GM18951 (cell line): ENCODE measurements around the gene FMNL2.

ENCODE experiments used
- POLR2A ChIP-seq: IDR thresholded peaks from 4 replicates; pipeline ENCODE4 v1.6.1; 2011; ENCODE audit warnings: mild to moderate bottlenecking; ENCODE audit not compliant: insufficient read length, insufficient read depth; ENCODE audit errors: extremely low read depth
- in situ Hi-C: fragments of 300-500 bp; cut with MboI; formaldehyde crosslinking; loops from one replicate; pipeline ENCODE4 v1.12.0; 2022; ENCODE audit warnings: low sequenced_read_pairs, mixed read lengths, inconsistent platforms; ENCODE audit not compliant: unreplicated experiment

The FMNL2 gene

DNA sequence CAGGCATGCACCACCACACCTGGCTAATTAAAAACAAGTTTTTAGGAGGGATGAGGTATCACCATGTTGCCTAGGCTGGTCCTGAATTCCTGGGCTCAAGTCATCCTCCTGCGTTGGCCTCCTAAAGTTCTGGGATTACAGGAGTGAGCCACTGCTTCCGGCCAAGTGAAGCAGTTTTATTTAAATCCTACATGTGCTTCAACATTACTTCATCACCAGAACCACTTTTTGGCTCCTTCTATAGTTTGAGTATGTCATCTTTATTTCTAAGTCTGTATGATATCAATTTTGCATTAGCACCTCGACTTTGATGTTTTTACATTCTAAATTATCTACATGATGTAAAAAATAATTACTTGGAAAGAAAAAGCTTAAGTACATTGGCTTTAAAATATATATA, 144.3 kb downstream of the FMNL2 start:
- no peak for TF ChIP-seq POLR2A
- in situ Hi-C loops: no loop called here

- TF ChIP-seq POLR2A: no peak
- in situ Hi-C loops: no loop called here
Observed at GRCh38 chr2:152480821-152481399, 145.9 kb downstream of the FMNL2 start.

DNA sequence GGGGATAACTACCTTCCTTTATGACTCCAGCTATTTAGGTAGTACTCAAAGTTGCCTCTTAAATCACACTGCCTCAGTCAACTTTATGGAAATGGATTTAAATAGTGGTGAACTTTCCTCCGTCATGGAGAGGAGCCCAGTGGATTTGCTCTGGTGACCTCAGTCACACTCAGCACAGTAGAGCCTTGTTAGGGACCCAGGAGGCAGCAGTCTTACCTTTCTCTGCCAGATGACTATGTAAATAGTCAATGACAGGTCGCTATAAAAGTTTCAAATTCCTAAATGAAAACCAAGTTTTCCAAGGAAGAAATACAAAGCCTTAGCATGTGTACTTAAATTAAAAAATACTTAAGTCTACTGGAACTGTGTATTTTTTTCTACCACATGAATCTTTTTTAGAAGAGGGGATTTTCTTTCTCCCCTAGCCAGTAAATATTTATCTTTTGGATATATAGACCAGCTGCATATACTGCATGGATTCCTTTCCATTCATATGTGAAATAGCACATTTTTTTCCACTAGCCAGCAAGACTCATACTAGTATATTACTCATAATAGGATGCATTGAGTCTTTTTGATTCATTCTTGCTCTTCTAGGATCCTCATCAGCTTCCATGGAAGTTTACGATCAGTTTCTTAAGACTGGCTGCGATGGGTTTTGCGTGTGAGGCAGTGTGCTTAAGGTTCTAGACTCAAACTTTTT, 147.1 kb downstream of the FMNL2 start:
- no peak for TF ChIP-seq POLR2A
- in situ Hi-C loops: no loop called here

DNA sequence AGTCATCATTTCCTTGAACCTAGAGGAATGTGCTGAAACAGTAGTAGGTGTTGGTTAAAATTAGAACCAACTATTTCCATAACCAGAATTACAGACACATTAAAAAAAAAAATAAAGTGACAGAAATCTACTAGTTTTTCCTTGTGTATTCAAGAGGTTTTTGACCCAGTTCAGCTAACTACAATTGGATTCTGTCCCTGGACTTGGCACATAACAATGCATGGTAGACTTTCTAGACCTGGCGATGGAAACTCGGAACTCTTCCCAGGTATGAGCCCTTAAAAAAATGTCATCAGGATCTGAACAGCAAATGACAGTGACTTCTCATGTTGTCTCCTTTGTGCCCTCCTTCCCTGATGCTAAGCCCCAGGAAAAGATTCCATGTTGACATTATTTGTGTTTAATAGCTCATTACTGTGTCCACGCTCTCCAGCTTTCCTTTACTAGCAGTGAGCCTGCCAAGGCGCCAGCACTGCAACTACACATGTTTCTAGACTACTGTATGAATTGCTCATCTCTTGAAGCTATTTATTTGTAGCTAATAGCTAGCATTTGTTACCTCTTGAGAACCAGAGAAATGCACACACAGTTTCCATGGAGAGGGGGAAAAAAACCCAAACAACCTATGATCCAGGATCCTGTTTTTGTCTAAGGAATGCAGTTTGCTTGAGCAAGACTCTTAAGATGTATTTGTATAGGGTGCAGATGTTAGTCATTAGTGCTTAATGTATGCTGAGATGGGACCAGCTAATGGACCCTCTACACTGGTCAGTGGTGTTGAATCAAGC, 148.5 kb downstream of the FMNL2 start:
- no peak for TF ChIP-seq POLR2A
- in situ Hi-C loops: no loop called here

DNA sequence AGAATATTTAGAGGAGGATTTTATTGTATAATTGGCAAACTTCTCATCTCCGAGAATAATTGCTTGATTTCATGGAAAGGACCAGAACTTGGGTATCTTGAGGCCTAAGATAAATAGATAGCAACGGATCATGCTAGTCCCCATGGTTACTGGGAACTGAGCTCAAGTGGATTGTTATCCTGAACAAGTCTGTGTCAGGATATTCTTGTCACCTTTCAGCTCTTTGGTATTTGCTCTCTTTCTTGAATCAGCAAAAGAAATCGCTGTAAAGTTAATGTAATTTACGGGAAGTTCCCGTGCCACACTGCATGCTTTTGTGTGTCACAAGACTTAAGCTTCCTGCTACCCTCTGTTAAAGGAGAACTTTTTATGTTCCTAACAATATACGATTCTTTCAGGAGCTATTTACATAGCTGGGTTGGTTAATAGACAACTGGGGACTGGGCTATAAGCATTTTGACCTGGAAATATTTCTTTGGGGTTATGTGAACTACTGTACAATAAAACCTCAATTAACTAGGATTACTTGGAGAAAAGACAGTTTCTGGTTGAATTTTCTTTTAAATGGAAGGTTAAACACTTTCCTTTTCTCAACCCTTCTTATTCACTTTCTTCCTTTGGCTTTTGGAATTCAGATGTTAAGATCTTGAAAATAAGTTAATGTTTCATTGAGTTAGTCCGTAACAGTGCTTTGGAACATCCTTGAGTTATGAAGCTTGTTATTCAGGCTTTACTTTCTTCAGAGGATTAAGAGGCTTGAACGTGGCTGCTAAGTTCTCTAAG, 151.2 kb downstream of the FMNL2 start:
- no peak for TF ChIP-seq POLR2A
- in situ Hi-C loops: no loop called here

GRCh38 chr2:152486737-152487400, 151.9 kb downstream of the FMNL2 start:
- TF ChIP-seq POLR2A: no peak
- in situ Hi-C loops: no loop called here

DNA sequence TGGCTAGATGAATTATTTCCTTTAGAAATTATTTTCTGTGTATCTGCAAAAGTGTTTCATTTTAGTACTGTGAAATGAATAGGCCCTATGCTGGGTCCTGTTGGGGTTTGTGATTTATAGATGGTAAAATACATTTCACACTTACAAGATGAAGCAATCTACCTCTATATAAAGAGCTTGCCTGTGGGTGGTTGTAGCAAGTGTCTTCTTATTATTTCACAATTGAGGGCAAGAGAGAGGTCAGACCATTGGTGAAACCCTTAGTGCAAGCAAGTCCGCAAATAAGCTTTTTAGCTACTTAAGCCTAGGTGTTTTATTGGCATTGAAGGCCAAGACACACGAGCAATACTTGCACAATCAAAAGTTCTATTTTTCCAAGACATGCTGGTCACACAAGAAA, 153.1 kb downstream of the FMNL2 start:
- in situ Hi-C loops: no loop called here
- no peak for TF ChIP-seq POLR2A

GRCh38 chr2:152489364-152489763, 154.4 kb downstream of the FMNL2 start:
- TF ChIP-seq POLR2A: no peak
- in situ Hi-C loops: no loop called here

DNA sequence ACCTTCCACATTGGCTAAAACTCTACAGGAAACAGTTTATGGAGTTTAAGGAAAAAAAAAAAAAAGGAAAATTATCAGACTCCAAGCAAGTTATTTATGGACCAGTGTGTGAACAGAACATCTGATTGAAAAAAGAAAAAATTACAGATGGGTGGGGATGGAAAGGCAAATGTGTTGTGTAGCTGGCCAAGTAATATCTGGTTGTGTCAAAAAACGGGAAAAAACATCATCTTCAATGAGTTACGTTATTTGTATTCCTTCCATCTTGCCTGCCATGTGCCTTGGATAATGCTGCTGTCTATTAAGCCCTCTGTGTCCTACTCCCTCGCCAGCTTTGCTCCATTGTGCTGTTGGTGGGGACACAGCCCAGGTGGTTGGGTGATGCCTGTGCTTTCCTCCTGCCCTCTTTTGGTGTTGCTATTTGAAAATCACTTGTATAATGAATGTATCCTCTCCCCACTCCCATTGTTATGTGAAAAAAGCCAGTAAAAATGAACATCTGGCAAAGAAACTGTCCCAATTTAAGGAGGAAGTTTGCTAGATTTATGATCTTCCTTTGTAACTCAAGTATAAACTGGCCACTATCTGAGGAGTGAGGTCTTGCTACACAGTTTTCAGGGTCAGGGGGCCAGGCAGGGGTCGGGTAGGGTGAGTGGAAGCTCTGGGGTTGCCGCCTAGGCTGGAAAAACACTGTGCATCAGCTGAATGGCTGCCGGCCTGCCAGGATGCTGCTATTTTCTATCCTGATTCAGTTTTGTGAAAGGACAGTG, 155.9 kb downstream of the FMNL2 start:
- TF ChIP-seq POLR2A: no peak

GRCh38 chr2:152492131-152492530, 157.2 kb downstream of the FMNL2 start:
- TF ChIP-seq POLR2A: no peak
- in situ Hi-C loops: no loop called here

More for the DNA sequence above, 155.9 kb downstream of the FMNL2 start:
- in situ Hi-C loops: no loop called here

DNA sequence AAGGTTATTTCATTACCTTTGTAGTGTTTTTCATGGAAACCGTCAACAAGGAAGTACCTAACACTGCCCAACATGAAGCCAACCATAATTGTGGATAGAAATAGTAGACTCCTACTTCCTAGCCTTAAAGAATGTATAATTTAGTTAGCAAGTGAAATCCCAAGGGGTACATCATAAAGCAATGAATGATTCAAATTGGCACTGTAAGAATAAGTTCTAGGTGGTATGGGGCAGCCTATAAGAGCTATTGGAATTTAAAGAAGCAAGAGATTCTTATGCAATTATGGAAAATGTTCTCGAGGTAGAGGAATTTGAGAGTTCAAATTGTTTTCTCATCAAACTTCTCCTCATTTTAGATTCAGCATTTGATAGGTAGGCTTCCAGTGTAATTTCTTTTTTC, 157.9 kb downstream of the FMNL2 start:
- no peak for TF ChIP-seq POLR2A
- in situ Hi-C loops: no loop called here

- TF ChIP-seq POLR2A: no peak
- in situ Hi-C loops: no loop called here
Observed at GRCh38 chr2:152493417-152493816, 158.4 kb downstream of the FMNL2 start.
